Neural crest cell (in vitro differentiated cells): ENCODE results near the gene H2BW2. TPM values are rescaled to one million over a fixed set of nuclear protein-coding genes. Genes with fewer than 3 reads are reported as not detected.
"Not testable (repeated sequence)": the region's sequence is repeated elsewhere in the genome, so short reads cannot be mapped to it uniquely, and the experiment has no call there.

ENCODE experiments used
- DNase-seq: peaks from one replicate; pipeline ENCODE4 v3.0.0; 2021; ENCODE audit warnings: low read depth, mixed read lengths, low spot score
- H3K27ac Mint-ChIP-seq: one replicate; pipeline ENCODE4 v1.8.0; 2021; ENCODE audit warnings: mild to moderate bottlenecking, mixed read lengths; ENCODE audit not compliant: unreplicated experiment
- H3K27me3 Mint-ChIP-seq: 2 replicates; pipeline ENCODE4 v1.8.0; 2021; ENCODE audit warnings: low read depth, mild to moderate bottlenecking, mixed read lengths
- H3K36me3 Mint-ChIP-seq: 2 replicates; pipeline ENCODE4 v1.8.0; 2021; ENCODE audit warnings: low read depth, mild to moderate bottlenecking, mixed read lengths
- H3K4me1 Mint-ChIP-seq: 2 replicates; pipeline ENCODE4 v1.8.0; 2021; ENCODE audit warnings: mixed read lengths
- H3K4me3 Mint-ChIP-seq: one replicate; pipeline ENCODE4 v1.8.0; 2021; ENCODE audit warnings: mild to moderate bottlenecking, mixed read lengths
- H3K9me3 Mint-ChIP-seq: 2 replicates; pipeline ENCODE4 v1.8.0; 2021; ENCODE audit warnings: mixed read lengths
- total RNA-seq: library from RNA; stranded (reverse); gene quantifications from 2 replicates; pipeline ENCODE4 v1.2.1, GENCODE V29; 2021
- TF ChIP-seq, protein P1 (sequence below): fragments of 200-600 bp; sonication (generic); conservative IDR thresholded peaks from 2 replicates; pipeline ENCODE4 v1.5.0; 2021; ENCODE audit warnings: antibody characterized with exemption, mild to moderate bottlenecking

The H2BW2 gene
- total RNA-seq, 1 donor from 2014 or later, result 0.51 TPM

DNA sequence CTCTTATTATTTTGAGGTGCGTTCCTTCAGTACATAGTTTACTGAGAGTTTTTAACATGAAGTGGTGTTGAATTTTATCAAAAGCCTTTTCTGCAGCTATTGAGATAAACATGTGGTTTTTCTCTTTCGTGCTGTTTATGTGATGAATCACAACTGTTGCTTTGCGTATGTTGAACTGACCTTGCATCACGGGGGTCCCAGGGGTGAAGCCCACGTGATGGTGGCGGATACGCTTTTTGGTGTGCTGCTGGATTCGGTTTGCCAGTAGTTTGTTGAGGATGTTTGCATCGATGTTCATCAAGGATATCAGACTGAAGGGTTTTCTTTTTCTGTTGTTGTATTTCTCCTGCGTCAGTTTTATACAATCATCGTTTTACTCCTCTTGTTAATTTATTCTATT lies 21.6 kb upstream of the H2BW2 start:
- Mint-ChIP-seq H3K4me1 (no peaks in the 10 kb centered on the region), H3K36me3 (no peaks in the 10 kb centered on the region), H3K4me3 (no peak overlapping the region), H3K27ac (no peak overlapping the region), H3K9me3 (peaks cover 2% of the 10 kb centered on the region), H3K27me3 (peaks cover 2% of the 10 kb centered on the region)
- TF ChIP-seq, protein P1, sequence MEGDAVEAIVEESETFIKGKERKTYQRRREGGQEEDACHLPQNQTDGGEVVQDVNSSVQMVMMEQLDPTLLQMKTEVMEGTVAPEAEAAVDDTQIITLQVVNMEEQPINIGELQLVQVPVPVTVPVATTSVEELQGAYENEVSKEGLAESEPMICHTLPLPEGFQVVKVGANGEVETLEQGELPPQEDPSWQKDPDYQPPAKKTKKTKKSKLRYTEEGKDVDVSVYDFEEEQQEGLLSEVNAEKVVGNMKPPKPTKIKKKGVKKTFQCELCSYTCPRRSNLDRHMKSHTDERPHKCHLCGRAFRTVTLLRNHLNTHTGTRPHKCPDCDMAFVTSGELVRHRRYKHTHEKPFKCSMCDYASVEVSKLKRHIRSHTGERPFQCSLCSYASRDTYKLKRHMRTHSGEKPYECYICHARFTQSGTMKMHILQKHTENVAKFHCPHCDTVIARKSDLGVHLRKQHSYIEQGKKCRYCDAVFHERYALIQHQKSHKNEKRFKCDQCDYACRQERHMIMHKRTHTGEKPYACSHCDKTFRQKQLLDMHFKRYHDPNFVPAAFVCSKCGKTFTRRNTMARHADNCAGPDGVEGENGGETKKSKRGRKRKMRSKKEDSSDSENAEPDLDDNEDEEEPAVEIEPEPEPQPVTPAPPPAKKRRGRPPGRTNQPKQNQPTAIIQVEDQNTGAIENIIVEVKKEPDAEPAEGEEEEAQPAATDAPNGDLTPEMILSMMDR, result no peak
- DNase-seq, result no peak

DNA sequence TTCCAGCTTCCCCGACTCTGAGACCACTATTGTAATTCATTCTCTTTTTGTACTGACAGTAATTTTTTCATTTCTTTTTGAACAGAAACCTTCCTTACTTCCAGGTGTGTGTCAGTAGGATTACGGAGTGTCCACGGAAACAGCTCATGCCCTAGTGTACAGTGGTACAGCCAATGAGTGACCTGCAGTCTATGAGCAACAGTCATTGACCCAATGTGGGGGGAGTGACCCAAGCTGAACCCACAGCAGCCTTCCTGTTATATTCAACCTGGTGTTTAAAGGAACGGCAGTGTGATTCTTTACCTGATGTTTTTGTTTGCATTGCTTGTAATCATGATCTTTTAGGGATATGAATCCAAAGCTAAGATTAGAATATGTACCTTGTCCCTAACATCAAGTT lies 1.2 kb downstream of the H2BW2 start:
- no peak overlapping the region for H3K4me3 Mint-ChIP-seq
- DNase-seq, result no peak
- peaks cover 14% of the 10 kb centered on the region for H3K9me3 Mint-ChIP-seq
- no peaks in the 10 kb centered on the region for H3K36me3 Mint-ChIP-seq
- H3K27ac Mint-ChIP-seq, result no peak overlapping the region
- no peaks in the 10 kb centered on the region for H3K4me1 Mint-ChIP-seq
- TF ChIP-seq, protein P1, result no peak
- H3K27me3 Mint-ChIP-seq, result peaks cover 4% of the 10 kb centered on the region

- DNase-seq, result no peak
- TF ChIP-seq, protein P1, result no peak
- Mint-ChIP-seq H3K4me3 (no peak overlapping the region), H3K27me3 (no peaks in the 10 kb centered on the region), H3K4me1 (no peaks in the 10 kb centered on the region), H3K9me3 (peaks cover 20% of the 10 kb centered on the region), H3K36me3 (no peaks in the 10 kb centered on the region), H3K27ac (no peak overlapping the region)
Observed at GRCh38 chrX:104045642-104046041, 5.9 kb downstream of the H2BW2 start.

DNA sequence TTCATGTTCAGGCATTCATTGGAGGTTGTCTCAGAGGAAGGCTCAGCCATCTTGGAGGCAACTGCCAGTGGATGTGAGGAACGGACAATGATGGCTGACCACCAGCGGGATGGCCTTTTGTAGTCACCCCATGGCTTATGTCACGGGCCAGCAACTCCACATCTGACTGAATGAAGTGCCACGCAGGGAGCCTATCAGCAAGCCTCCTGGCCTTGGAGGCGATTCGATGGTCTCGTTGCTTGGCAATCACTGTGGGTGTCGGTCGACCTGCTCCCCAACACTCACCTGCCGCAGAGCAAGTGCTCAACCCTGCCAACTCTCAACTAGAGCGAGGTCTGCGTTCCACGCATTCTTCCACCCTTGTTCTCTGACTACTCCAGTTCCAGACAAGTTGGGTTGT lies 7.4 kb downstream of the H2BW2 start:
- Mint-ChIP-seq H3K9me3 (peaks cover 21% of the 10 kb centered on the region), H3K27ac (no peak overlapping the region), H3K4me3 (no peak overlapping the region), H3K36me3 (no peaks in the 10 kb centered on the region), H3K27me3 (no peaks in the 10 kb centered on the region), H3K4me1 (no peaks in the 10 kb centered on the region)
- TF ChIP-seq, protein P1, result no peak
- DNase-seq, result no peak

DNA sequence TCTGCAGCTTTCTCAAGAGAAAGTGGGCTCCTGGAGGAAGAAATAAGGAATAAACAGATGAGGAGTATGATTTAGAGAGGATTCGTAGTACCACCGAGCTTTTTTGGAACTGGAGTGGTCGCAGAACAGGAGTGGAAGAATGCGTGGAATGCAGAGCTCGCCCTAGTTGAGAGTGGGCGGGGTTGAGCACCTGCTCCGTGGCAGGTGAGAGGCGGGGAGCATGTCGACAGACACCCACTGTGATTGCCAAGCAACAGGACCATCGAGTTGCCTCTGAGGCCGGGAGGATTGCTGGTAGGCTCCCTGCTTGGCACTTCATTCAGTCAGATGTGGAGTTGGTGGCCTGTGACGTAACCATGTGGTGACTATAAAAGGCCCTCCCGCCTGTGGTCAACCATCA lies 15.2 kb downstream of the H2BW2 start:
- not testable (repeated sequence) for DNase-seq, H3K4me3 Mint-ChIP-seq, H3K9me3 Mint-ChIP-seq, H3K36me3 Mint-ChIP-seq, H3K27me3 Mint-ChIP-seq, H3K4me1 Mint-ChIP-seq, H3K27ac Mint-ChIP-seq

- not testable (repeated sequence) for H3K27ac Mint-ChIP-seq, H3K4me3 Mint-ChIP-seq, H3K4me1 Mint-ChIP-seq, H3K27me3 Mint-ChIP-seq, DNase-seq, H3K9me3 Mint-ChIP-seq, H3K36me3 Mint-ChIP-seq
Observed at GRCh38 chrX:104062636-104063035, 22.9 kb downstream of the H2BW2 start.

- H3K4me3 Mint-ChIP-seq, H3K27me3 Mint-ChIP-seq, H3K36me3 Mint-ChIP-seq, H3K4me1 Mint-ChIP-seq, DNase-seq, H3K9me3 Mint-ChIP-seq, H3K27ac Mint-ChIP-seq: not testable (repeated sequence)
Observed at GRCh38 chrX:104075778-104076445, 36.2 kb downstream of the H2BW2 start, which contains the start of gene TMSB15C. TSS of gene TMSB15C (minus strand) at chrX:104076236.

- not testable (repeated sequence) for H3K9me3 Mint-ChIP-seq
Observed at GRCh38 chrX:104077854-104078253, 38.1 kb downstream of the H2BW2 start.

More at GRCh38 chrX:104077854-104078253, 38.1 kb downstream of the H2BW2 start:
- not testable (repeated sequence) for H3K27ac Mint-ChIP-seq, H3K27me3 Mint-ChIP-seq, H3K4me3 Mint-ChIP-seq, DNase-seq, H3K36me3 Mint-ChIP-seq, H3K4me1 Mint-ChIP-seq
